Activated CD4-positive, alpha-beta T cell treated with anti-CD3 and anti-CD28 coated beads for 1 hour (primary cell): ENCODE measurements around the gene S1PR5.
"Not testable (repeated sequence)": the region's sequence is repeated elsewhere in the genome, so short reads cannot be mapped to it uniquely, and the experiment has no call there.

Source experiments
- DNase-seq: peaks from one replicate; pipeline ENCODE4 v3.0.0-alpha.2; 2020

Gene S1PR5

DNA sequence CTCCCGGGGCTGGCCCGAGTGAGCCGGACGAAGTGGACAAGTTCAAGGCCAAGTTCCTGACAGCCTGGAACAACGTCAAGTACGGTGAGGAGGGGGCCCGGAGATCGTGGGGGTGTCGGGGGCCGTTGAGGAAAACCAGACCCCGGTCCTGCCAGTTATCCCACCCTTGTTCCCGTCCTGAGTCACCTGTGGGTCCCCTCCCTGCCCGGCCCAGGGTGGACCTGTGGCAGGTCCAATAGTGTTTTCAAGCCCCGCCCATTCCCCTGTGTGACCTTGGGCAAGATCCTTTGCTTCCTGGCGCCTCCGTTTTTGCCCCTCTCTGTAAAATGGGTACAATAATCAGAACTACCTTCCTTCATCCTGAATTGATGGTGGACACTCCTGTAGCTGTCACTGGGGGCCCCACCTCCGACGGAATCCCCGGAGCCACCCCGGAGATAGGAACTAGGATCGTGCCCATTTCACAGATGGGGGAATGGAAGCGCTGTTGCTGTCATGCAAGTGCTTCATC is 27.1 kb upstream of the S1PR5 start:
- no peak for DNase-seq

GRCh38 chr19:10543420-10544241 is 26.4 kb upstream of the S1PR5 start, which contains the start of gene ATG4D:
Gene ATG4D, plus strand, starts transcription at chr19:10543904. Its CDS starts 187 bp downstream, at chr19:10544091.
- peak; percentile 71 for DNase-seq

DNA sequence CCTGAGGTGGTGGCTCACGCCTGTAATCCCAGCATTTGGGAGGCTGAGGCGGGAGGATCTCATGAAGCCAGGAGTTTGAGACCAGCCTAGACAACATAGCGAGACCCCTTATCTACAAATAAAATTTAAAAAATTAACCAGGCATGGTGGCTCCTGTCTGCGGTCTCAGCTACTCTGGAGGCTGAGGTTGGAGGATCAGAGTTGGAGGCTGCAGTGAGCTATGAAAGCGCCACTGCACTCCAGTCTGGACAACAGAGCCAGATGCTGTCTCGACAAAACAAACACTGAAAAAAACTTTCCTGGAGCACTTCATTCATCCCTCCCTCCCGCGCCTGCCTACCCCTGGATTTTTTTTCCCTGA is 25.8 kb upstream of the S1PR5 start:
- DNase-seq: no peak

GRCh38 chr19:10539016-10539415 is 21.8 kb upstream of the S1PR5 start:
- not testable (repeated sequence) for DNase-seq

DNA sequence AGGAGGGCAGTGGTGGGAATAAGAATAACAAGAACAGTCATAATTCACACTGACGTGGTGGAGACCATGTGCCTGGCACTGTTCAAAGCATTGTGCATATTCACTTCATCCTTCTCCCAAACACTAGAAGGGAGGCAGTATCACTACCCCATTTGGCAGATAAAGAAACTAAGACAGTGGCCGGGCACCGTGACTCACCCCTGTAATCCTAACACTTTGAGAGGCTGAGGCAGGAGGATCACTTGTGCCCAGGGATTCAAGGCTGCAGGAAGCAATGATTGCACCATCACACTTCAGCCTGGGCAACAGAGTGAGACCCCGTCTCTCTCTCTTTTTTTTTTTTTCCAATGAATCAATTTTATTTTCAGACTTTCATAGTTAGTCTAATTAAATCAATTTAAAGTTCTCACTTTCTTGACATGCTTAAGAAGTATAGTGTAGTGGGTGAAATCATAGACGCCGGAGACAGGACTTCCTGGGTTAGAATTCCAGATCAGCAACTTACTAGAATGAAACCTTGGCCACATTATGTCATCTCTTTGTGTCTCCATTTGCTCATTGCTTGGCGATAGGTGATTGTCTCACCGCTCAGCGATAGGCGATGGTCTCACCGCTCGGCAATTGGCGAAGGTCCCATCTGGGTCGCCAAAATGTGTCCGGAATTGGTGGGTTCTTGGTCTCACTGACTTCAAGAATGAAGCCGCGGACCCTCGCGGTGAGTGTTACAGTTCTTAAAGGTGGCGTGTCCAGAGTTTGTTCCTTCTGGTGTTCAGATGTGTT is 21.1 kb upstream of the S1PR5 start:
- no peak for DNase-seq

DNA sequence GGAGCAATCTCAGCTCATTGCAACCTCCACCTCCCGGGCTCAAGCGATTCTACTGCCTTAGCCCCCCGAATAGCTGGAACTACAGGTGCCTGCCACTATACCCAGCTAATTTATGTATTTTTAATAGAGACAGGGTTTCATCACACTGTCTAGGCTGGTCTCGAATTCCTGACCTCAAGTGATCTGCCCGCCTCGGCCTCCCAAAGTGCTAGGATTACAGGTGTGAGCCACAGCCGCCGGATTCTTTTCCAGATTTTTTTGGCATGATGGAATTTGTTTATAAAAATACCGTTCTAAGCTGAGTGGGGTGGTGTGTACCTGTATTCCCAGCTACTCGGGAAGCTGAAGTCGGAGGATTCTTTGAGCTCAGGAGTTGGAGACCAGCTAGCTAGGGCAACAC is 20.4 kb upstream of the S1PR5 start:
- no peak for DNase-seq

DNA sequence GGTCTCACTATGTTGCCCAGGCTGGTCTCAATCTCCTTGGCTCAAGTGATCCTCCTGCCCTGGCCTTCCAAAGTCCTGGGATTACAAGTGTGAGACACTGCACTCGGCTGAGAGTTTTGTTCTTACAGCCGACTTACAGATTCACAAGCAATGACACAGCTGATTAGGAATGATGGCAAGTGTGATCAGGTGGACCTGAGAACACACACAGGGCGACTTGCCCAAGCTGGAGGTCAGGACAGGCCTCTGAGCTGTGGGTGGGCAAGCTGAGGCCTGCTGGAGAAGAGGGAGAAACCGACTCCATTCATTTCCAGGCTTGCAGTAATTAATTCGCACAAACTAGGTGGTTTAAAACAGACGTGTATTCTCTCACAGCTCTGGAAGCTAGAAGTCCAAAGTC is 18.4 kb upstream of the S1PR5 start:
- DNase-seq: no peak

GRCh38 chr19:10533646-10534386 is 16.6 kb upstream of the S1PR5 start:
- no peak for DNase-seq

- no peak for DNase-seq
Measured at GRCh38 chr19:10532457-10532856, 15.2 kb upstream of the S1PR5 start.

DNA sequence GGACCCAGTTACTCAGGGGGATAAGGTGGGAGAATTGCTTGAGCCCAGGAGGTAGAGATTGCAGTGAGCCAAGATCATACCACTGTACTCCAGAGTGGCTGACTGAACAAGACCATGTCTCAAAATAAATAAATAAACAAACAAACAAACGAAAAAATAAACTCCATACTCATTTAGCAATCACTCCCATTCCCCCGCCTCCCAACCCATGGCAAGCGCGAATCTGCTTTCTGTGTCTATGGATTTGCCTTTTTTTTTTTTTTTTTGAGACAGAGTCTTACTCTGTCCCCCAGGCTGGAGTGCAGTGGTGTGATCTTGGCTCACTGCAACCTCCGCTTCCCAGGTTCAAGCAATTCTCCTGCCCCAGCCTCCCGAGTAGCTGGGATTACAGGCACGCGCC is 9.6 kb upstream of the S1PR5 start:
- DNase-seq: not testable (repeated sequence)

- no peak for DNase-seq
Measured at GRCh38 chr19:10525636-10526035, 8.4 kb upstream of the S1PR5 start.

DNA sequence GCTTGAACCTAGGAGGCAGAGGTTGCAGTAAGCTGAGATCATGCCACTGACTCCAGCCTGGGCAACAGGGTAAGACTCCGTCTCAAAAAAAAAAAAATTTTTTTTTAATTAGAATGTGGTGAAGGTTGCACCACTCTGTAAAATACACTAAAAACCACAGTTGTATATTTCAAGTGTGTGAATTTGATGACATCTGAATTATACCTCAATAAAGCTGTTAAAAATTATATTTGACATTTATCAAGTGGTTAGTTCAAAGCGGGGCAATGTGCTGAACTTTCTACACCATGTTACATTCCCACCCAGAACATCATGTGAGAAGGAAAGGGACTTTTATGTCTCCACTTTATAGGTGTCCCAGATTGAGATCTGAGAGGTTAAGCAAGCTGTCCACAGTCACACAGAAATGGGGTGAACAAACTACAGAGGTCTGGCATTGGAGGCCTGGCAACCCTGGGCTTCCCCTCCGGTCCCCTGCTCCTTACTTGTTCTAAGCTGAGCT is 5.9 kb upstream of the S1PR5 start:
- DNase-seq: no peak

- DNase-seq: no peak
Measured at GRCh38 chr19:10521461-10522171, 4.4 kb upstream of the S1PR5 start.

DNA sequence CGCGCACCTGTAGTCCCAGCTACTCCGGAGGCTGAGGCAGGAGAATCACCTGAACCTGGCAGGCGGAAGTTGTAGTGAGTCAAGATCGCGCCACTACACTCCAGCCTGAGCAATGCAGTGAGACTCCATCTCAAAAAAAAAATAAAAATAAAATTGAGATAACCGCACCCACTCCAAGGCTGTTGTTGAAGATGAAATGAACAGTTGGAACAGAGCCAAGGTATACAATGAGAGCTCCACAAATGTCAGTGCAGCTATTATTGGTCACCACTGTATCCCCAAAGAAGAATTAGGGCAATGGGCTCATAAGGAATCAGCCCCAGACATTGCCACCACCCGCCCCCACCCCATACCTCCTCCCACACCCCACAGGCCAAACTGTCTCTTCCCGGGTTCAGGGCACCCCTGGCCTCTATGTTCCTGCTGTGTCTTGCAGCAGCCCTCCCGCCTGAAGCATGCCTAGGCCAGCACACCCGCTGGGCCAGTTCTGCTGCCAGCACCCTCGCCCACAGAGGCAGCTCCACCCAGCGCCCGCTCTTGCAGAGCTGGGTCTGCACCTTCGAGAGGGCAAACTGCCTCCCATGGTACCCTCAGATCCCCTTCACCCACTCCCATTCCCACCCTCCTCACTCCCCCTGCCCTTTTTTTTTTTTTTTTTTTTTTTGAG is 3.5 kb upstream of the S1PR5 start:
- no peak for DNase-seq

GRCh38 chr19:10519421-10519820 is 2.2 kb upstream of the S1PR5 start:
- no peak for DNase-seq

DNA sequence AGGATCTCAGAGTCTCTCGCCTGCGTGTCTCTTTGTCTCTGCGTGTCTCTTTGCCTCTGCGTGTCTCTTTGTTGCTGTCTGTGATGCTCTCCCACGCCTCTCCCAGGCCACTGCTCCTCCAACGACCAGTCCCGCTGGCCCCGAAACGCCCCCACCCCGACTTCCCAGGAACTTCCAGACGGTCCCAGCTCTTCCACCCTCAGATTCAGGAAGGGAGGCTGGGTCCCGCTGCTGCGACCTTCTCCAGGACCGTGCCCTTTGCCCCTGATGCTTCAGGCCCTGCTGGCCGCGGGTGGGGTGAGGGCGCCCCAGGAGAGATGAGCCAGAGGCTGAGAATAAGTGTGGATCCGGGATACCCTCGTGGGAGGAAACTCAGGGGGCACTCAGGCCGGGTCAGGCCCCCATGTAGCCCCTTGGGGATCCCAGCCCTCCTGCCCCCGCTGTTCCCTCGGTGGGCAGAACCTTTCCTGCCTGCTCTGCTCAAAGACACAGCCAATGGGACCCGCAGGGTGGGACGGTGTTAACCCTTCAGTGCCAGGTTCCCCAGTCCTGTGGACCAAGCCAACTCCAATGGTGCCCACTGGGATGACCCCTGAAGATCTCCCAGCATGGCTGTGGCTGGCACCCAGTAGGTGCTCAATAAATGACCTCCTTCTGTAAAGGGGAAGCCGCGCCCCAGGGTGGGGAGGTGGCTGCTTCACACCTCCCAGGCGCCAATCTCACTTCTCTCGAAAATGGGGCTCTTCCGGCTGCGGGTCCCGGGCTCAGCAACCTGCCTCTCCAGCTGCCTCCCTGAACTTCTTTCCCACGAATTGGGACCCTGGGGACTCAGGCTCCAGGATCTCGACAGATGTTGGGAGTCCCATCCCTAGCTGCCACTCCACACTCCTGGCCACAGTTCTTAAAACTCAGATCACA is 1.5 kb upstream of the S1PR5 start:
- no peak for DNase-seq

- no peak for DNase-seq
Measured at GRCh38 chr19:10517760-10518443, 655 bp upstream of the S1PR5 start.

GRCh38 chr19:10516671-10517286 is 468 bp downstream of the S1PR5 start:
- DNase-seq: no peak

- no peak for DNase-seq
Measured at GRCh38 chr19:10516064-10516385, 1.2 kb downstream of the S1PR5 start.
